ES-I3 (cell line): Measurements from ENCODE around the gene PKP4.
"Not testable (repeated sequence)": the region's sequence is repeated elsewhere in the genome, so short reads cannot be mapped to it uniquely, and the experiment has no call there.

Experiments
- H3K36me3 ChIP-seq: 2 replicates; pipeline ENCODE4 v1.6.1; 2013; ENCODE audit warnings: mild to moderate bottlenecking, low read length, control low read depth, moderate library complexity; ENCODE audit not compliant: insufficient read depth
- H3K4me1 ChIP-seq: 2 replicates; pipeline ENCODE4 v1.6.1; 2013; ENCODE audit warnings: mild to moderate bottlenecking, control low read depth, low read length; ENCODE audit not compliant: insufficient read depth
- H3K9ac ChIP-seq: 2 replicates; pipeline ENCODE4 v1.6.1; 2013; ENCODE audit warnings: low read depth, mild to moderate bottlenecking, low read length, moderate library complexity
- H3K9me3 ChIP-seq: 2 replicates; pipeline ENCODE4 v1.6.1; 2013; ENCODE audit warnings: mild to moderate bottlenecking, low read length, moderate library complexity; ENCODE audit not compliant: control insufficient read depth, insufficient read depth

PKP4 gene

GRCh38 chr2:158457826-158458616 lies 1.3 kb downstream of the PKP4 start:
- peak overlapping the region; percentile 93 for H3K9ac ChIP-seq
- H3K4me1 ChIP-seq: peaks cover 15% of the 10 kb centered on the region
- H3K9me3 ChIP-seq: no peaks in the 10 kb centered on the region
- no peaks in the 10 kb centered on the region for H3K36me3 ChIP-seq

- Histone ChIP-seq H3K9me3 (no peaks in the 10 kb centered on the region), H3K36me3 (no peaks in the 10 kb centered on the region), H3K9ac (peak overlapping the region; percentile 93; the same call in 1 of the 2 replicates), H3K4me1 (peaks cover 16% of the 10 kb centered on the region)
Observed at GRCh38 chr2:158458617-158458920, 1.8 kb downstream of the PKP4 start.

- Histone ChIP-seq H3K9ac (peak overlapping the region; percentile 93; the same call in 1 of the 2 replicates), H3K36me3 (no peaks in the 10 kb centered on the region), H3K4me1 (peaks cover 20% of the 10 kb centered on the region), H3K9me3 (no peaks in the 10 kb centered on the region)
Observed at GRCh38 chr2:158459161-158460003, 2.6 kb downstream of the PKP4 start.

- Histone ChIP-seq H3K9ac (no peak overlapping the region), H3K9me3 (no peaks in the 10 kb centered on the region), H3K4me1 (peaks cover 20% of the 10 kb centered on the region), H3K36me3 (no peaks in the 10 kb centered on the region)
Observed at GRCh38 chr2:158460632-158461297, 4.0 kb downstream of the PKP4 start.

GRCh38 chr2:158463496-158464095 lies 6.8 kb downstream of the PKP4 start:
- no peaks in the 10 kb centered on the region for H3K36me3 ChIP-seq
- H3K4me1 ChIP-seq: peaks cover 20% of the 10 kb centered on the region
- H3K9me3 ChIP-seq: no peaks in the 10 kb centered on the region
- H3K9ac ChIP-seq: no peak overlapping the region

GRCh38 chr2:158464426-158465281 lies 7.9 kb downstream of the PKP4 start:
- H3K4me1 ChIP-seq: peaks cover 17% of the 10 kb centered on the region
- no peaks in the 10 kb centered on the region for H3K9me3 ChIP-seq
- H3K36me3 ChIP-seq: no peaks in the 10 kb centered on the region
- H3K9ac ChIP-seq: no peak overlapping the region

- Histone ChIP-seq H3K9me3 (no peaks in the 10 kb centered on the region), H3K36me3 (no peaks in the 10 kb centered on the region), H3K4me1 (peaks cover 13% of the 10 kb centered on the region), H3K9ac (no peak overlapping the region)
Observed at GRCh38 chr2:158467248-158467647, 10.5 kb downstream of the PKP4 start.

GRCh38 chr2:158472829-158473228 lies 16.1 kb downstream of the PKP4 start:
- H3K9me3 ChIP-seq, H3K36me3 ChIP-seq, H3K9ac ChIP-seq, H3K4me1 ChIP-seq: not testable (repeated sequence)

GRCh38 chr2:158473300-158473699 lies 16.5 kb downstream of the PKP4 start:
- not testable (repeated sequence) for H3K9ac ChIP-seq, H3K36me3 ChIP-seq, H3K9me3 ChIP-seq, H3K4me1 ChIP-seq

GRCh38 chr2:158473719-158474392 lies 17.1 kb downstream of the PKP4 start:
- H3K9me3 ChIP-seq: no peaks in the 10 kb centered on the region
- no peaks in the 10 kb centered on the region for H3K36me3 ChIP-seq
- peaks cover 7% of the 10 kb centered on the region; the same call in 1 of the 2 replicates for H3K4me1 ChIP-seq
- H3K9ac ChIP-seq: no peak overlapping the region

- not testable (repeated sequence) for H3K36me3 ChIP-seq, H3K9me3 ChIP-seq, H3K9ac ChIP-seq, H3K4me1 ChIP-seq
Observed at GRCh38 chr2:158474526-158475011, 17.8 kb downstream of the PKP4 start.

GRCh38 chr2:158477202-158477601 lies 20.4 kb downstream of the PKP4 start:
- H3K9ac ChIP-seq: no peak overlapping the region
- H3K4me1 ChIP-seq: no peaks in the 10 kb centered on the region
- no peaks in the 10 kb centered on the region for H3K36me3 ChIP-seq
- H3K9me3 ChIP-seq: no peaks in the 10 kb centered on the region

- Histone ChIP-seq H3K36me3 (no peaks in the 10 kb centered on the region), H3K9ac (no peak overlapping the region), H3K9me3 (no peaks in the 10 kb centered on the region), H3K4me1 (no peaks in the 10 kb centered on the region)
Observed at GRCh38 chr2:158478237-158478636, 21.5 kb downstream of the PKP4 start.
